ENCODE data around the gene ZNF581. TPM values are rescaled to one million over a fixed set of nuclear protein-coding genes. Genes with fewer than 3 reads are reported as not detected.
A peak's percentile ranks its signal among the peaks of the same experiment; 100 is the strongest.

ZNF581 gene
- total RNA-seq, 4 donors from 2014 or later = 11.8 to 20.2 (median 14.0) TPM

DNA sequence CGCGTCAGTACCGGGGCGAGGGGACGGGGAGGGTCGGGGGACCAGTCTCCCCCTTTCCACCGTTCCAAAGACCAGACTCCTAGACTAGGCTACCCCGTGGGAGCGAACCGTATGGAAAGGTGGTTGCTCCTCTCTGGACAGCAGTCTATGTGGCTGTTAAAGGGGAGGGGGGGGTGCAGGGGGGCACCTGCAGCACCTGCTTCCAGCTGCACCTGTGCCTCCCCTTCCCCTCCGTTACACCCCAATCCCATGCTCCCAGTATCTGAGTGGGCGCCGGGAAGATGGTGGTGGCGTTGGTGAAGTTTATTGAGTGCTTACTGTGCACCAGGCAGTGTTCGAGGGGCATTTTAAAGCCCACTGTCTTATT is 42.8 kb upstream of the ZNF581 start:
- WGBS, 2 donors = 3 to 9% methylated on average over 5 of the region's 15 CpGs
- H3K4me3 ChIP-seq = peak overlapping the region; percentile 81 to 85 (median 84)
- intact Hi-C loops (cut with DNase I) = no loop called here
- peaks cover 0 to 34% (median 7%) of the 10 kb centered on the region in 3 donors for H3K36me3 ChIP-seq
- TF ChIP-seq POLR2A (IDR thresholded peaks at IDR 0.05) = no peak
- TF ChIP-seq, protein P1, sequence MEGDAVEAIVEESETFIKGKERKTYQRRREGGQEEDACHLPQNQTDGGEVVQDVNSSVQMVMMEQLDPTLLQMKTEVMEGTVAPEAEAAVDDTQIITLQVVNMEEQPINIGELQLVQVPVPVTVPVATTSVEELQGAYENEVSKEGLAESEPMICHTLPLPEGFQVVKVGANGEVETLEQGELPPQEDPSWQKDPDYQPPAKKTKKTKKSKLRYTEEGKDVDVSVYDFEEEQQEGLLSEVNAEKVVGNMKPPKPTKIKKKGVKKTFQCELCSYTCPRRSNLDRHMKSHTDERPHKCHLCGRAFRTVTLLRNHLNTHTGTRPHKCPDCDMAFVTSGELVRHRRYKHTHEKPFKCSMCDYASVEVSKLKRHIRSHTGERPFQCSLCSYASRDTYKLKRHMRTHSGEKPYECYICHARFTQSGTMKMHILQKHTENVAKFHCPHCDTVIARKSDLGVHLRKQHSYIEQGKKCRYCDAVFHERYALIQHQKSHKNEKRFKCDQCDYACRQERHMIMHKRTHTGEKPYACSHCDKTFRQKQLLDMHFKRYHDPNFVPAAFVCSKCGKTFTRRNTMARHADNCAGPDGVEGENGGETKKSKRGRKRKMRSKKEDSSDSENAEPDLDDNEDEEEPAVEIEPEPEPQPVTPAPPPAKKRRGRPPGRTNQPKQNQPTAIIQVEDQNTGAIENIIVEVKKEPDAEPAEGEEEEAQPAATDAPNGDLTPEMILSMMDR (IDR thresholded peaks at IDR 0.05) = no peak
- peak overlapping the region; percentile 96 to 99 (median 98) for H3K27ac ChIP-seq
- no peaks in the 10 kb centered on the region for H3K9me3 ChIP-seq
- no peaks in the 10 kb centered on the region for H3K27me3 ChIP-seq
- DNase-seq = no peak
- peaks cover 26 to 62% (median 28%) of the 10 kb centered on the region in 3 donors for H3K4me1 ChIP-seq

DNA sequence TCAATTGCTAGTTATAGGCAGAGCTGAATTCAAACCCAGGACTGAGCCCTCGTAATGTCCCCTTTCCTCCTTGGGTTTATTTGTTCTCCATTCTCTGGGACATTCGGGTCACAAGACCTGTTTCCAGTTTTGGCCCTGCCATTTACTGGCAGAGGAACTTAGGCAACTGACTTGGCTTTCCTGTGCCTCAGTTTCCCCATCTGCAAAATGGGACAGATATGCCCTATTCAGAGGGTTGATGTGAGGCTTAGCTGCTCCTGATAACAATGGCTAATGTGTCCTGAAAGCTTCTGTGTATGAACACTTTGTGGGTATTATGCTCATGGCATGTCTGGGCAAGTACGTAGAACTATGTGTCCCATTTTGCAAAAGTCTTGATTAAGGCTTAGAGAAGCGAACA is 42.4 kb upstream of the ZNF581 start:
- DNase-seq = no peak
- Histone ChIP-seq H3K36me3 (peaks cover 0 to 30% (median 7%) of the 10 kb centered on the region in 3 donors), H3K27ac (peak overlapping the region; percentile 96 to 99 (median 98)), H3K4me3 (peak overlapping the region; percentile 81 to 85 (median 84)), H3K27me3 (no peaks in the 10 kb centered on the region), H3K9me3 (no peaks in the 10 kb centered on the region), H3K4me1 (peaks cover 26 to 66% (median 28%) of the 10 kb centered on the region in 3 donors)
- WGBS, 2 donors = 32 to 34% methylated on average over 4 of the region's 4 CpGs
- intact Hi-C loops (cut with DNase I) = no loop called here
- TF ChIP-seq, protein P1 (IDR thresholded peaks at IDR 0.05) = no peak
- peak in 1 of 4 donors; percentile 36 for TF ChIP-seq POLR2A (IDR thresholded peaks at IDR 0.05)

DNA sequence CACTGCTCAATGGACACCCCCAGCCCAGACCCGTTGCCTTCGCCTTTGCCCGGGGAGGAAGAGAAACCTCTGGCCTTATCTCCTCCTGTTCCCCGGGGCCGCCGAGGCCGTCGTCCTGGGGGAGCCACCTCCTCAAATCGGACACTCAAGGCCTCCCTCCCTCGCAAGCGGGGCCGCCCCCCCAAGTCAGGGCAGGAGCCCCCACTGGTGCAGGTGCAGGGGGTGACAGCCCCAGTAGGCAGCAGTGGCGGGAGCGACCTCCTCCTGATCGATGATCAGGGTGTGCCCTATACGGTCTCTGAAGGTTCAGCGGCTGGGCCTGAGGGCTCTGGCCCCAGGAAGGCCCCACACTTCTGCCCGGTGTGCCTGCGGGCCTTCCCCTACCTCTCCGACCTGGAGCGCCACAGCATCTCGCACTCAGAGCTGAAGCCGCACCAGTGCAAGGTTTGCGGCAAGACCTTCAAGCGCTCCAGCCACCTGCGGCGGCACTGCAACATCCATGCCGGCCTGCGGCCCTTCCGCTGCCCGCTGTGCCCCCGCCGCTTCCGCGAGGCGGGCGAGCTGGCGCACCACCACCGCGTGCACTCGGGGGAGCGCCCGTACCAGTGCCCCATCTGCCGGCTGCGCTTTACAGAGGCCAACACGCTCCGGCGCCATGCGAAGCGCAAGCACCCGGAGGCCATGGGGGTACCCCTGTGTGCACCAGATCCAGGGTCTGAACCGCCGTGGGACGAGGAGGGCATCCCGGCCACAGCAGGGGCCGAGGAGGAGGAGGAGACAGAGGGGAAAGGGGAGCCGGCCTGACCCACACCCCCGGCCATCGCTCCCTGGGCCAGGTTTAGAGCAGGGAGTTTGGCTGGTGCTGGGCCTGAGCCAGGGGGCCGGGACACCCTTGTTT is 41.1 kb upstream of the ZNF581 start:
- H3K36me3 ChIP-seq = peaks cover 0 to 24% (median 7%) of the 10 kb centered on the region in 3 donors
- no peaks in the 10 kb centered on the region for H3K9me3 ChIP-seq
- no peak for TF ChIP-seq POLR2A (IDR thresholded peaks at IDR 0.05)
- TF ChIP-seq, protein P1 (IDR thresholded peaks at IDR 0.05) = no peak
- H3K4me3 ChIP-seq = no peak overlapping the region
- H3K4me1 ChIP-seq = peaks cover 32 to 79% (median 40%) of the 10 kb centered on the region in 3 donors
- no peak for DNase-seq
- 93 to 94% methylated on average over 6 of the region's 60 CpGs for WGBS, 2 donors
- no peaks in the 10 kb centered on the region for H3K27me3 ChIP-seq
- intact Hi-C loops (cut with DNase I) = no loop called here
- peak overlapping the region; percentile 96 to 99 (median 98) for H3K27ac ChIP-seq

DNA sequence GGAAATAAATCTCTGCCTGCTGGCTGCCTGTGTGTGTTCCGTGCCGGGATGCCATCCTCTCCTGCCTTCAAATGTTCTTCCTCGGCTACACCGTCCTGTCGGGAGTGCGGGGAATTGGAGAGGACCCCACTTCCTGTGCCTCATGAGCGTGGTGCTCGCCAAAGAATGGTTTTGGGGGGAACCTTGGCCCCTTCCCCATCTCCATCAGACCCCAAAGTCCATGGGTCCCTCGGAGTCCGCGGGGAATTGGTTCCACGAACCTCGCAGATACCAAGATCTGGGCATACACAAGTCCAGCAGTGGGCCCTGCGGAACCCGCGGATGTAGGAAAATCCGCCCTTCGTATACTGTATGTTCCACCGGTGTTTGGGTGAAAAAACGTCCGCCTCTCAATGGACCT is 40.3 kb upstream of the ZNF581 start:
- H3K27ac ChIP-seq = no peak overlapping the region
- WGBS, 2 donors = 80 to 92% methylated on average over 8 to 11 of the region's 21 CpGs
- intact Hi-C loops (cut with DNase I) = no loop called here
- peaks cover 0 to 17% (median 7%) of the 10 kb centered on the region in 3 donors for H3K36me3 ChIP-seq
- no peak for DNase-seq
- H3K27me3 ChIP-seq = no peaks in the 10 kb centered on the region
- H3K9me3 ChIP-seq = no peaks in the 10 kb centered on the region
- H3K4me1 ChIP-seq = peaks cover 32 to 84% (median 40%) of the 10 kb centered on the region in 3 donors
- H3K4me3 ChIP-seq = no peak overlapping the region
- TF ChIP-seq, protein P1 (IDR thresholded peaks at IDR 0.05) = no peak
- TF ChIP-seq POLR2A (IDR thresholded peaks at IDR 0.05) = no peak

Data from esophagus squamous epithelium (tissue), 5 donors.